Activated CD4-positive, alpha-beta T cell treated with anti-CD3 and anti-CD28 coated beads for 4 hours (primary cell): ENCODE measurements around the gene SRM.
"Not testable (repeated sequence)": the region's sequence is repeated elsewhere in the genome, so short reads cannot be mapped to it uniquely, and the experiment has no call there.

Experiments used
- DNase-seq, 2 donors: peaks; one replicate each; pipeline ENCODE4 v3.0.0-alpha.2; 2020

SRM gene

GRCh38 chr1:11063937-11064537, 4.2 kb upstream of the SRM start:
- DNase-seq = not testable (repeated sequence)

- no peak for DNase-seq
Measured at GRCh38 chr1:11062965-11063401, 3.2 kb upstream of the SRM start.

GRCh38 chr1:11061652-11062365, 2.0 kb upstream of the SRM start:
- no peak for DNase-seq

DNA sequence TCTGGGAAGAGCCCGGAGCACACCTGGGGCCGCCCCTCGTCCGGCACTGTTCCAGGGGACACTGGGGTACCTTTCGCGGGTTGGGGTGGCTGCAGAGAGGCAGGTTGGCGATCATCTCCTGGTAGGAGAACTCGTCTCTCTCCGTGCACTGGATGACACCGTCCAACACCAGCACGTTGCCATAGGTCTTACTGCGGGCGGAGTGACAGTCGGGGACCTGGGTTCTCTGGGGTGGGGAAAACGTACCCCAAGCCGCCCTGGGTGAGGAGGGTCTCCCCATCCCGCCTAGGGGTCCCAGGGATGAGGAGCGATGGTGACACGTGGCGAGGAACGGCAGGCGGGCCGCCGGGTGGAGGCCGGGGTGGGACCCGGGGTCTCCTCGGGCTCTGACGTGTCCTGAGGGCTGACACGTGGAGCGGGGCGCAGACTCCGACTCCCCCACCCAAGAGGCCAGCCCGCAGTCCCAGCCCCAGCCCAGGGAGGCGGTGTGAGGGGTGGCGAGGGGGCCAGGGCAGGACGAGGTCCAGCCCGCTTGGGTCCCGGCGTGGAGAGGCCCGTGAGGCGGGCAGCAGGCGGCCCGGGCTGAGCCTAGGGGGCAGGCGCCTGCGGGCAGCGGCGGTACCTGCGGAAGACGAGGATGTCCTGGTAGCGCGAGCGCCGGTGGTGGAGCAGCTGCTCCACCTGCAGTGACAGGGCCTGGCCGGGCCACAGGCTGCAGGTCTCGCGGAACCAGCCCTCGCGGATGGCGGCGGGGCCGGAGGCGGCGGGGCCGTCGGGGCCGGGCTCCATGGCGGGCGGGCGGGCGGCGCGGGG, 457 bp downstream of the SRM start:
- peak in 1 of 2 donors; percentile 46 for DNase-seq

- no peak for DNase-seq
Measured at GRCh38 chr1:11058595-11059154, 1.1 kb downstream of the SRM start.

- DNase-seq = no peak
Measured at GRCh38 chr1:11058026-11058425, 1.8 kb downstream of the SRM start.

GRCh38 chr1:11057477-11057876, 2.3 kb downstream of the SRM start:
- DNase-seq = no peak

DNA sequence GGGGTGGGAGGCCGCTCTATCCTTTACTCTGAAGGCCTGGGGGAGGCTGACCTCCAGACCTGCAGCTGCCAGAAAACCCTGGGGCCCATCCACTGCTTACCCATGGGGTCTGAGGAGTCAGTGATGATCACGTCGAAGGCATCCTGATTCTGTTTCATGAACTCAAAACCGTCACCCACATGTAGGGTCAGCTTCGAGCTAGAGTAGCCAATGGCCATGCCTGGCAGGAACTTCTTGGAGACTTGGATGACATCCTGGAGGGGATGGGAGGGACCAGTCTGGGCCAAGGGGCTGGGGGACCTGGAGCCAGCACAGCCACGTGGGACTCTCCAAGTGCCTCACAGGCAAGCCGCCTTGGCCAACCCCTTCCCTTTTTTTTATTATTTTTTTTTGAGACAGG, 3.3 kb downstream of the SRM start:
- no peak for DNase-seq

GRCh38 chr1:11055676-11056075, 4.1 kb downstream of the SRM start:
- no peak for DNase-seq

- no peak for DNase-seq
Measured at GRCh38 chr1:11054666-11055065, 5.2 kb downstream of the SRM start.

DNA sequence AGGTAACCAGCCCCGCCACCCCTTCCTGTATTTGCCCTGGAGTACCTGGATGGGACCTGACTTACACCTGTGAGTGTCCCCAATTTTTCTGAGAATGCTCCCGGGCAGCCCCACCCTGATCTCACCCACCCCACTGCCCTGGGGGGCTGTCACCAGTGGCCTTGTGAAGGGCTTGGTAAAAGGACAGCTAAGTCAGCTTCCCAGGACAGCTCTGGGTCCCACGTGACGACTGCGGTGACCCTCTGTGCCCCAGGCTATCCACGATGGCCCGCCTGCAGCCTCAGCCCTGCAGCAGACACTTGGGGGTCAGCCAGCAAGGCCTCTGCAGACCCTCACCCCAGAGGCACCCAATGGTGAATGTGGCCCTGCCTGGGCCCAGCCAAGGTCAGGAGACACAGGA, 5.6 kb downstream of the SRM start:
- DNase-seq = no peak

DNA sequence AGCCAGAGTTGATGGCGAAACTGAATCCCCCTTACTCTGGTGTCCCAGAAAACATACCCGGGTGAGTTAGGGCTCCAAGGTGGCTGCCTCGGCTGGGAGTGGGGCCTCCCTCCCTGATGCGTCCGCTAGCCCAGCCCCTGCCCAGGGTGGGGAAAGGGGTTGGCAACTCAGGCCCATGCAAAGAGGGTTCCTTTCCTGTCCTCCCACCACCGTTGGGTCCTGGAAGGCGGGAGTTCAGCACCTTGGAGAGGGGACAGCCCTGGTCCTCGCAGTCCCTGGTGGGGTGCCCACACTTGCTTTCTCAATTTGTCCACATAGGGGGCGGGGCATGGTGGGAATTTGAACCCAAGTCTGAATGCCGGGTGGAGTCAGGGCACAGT, 6.1 kb downstream of the SRM start:
- peak in 1 of 2 donors; percentile 26 for DNase-seq

DNA sequence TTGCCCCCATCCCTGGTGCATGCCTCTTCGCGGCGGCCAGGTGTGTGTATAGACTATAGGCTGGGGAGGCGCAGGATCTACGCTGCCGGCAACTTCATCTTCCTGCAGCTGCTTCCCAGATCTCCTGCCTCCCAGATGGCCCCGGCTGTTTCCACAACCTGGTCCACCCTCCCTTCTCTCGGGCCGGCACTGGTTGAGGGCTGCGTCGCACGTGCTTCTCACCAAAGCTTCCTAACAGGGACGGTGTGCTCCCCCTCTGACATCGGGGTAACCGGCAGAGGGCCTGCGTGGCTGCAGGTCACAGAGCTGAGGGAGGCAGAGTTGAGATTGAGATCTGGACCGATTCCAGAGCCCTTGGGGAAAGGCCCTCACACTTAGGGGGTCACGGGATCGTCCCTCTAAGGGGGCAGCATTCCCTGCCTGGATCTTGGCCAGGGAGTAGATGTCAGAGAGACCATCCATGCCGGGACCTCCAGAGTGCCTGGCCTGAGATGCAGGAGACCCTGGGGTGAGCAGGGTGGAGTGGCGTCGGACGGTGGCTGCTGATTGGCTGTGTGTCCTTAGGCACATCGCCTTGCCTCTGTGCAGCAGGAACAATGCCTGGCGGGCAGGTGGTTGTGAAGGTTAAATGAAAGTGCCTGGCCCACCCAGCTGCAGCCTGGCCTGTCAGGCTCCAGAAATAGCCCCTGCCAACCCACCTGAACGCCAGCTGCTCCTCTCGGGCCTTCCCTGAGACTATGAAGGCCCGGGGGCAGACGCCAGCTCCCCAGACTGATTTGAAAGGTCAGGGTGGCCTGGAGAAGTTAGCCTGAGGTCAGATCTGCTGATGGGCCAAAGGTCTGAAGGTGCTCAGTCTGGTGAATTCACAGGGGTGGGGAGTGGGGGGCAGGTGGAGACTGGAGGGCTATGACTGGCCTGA, 6.7 kb downstream of the SRM start:
- peak; percentile 20 to 24 for DNase-seq

GRCh38 chr1:11051781-11052511, 7.9 kb downstream of the SRM start:
- no peak for DNase-seq

- not testable (repeated sequence) for DNase-seq
Measured at GRCh38 chr1:11051121-11051520, 8.7 kb downstream of the SRM start.

- DNase-seq = no peak
Measured at GRCh38 chr1:11046625-11047365, 13.0 kb downstream of the SRM start, which contains the start of gene MASP2. MASP2 (minus strand) TSS chr1:11047239; CDS start chr1:11047207, 32 bp downstream.

DNA sequence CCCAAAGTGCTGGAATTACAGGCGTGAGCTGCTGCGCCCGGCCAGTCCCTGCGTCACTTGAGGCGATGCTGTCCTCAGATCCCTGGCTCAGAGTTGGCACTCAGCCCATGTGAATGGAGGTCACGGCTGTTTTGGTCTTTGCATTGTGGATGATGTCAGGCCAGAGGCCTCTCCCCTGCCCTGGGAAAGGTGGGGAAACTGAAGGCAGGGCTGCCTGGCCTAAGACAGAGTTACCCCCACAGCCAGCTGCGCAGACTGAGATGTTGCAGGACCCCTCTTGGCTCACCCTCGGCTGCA, 13.6 kb downstream of the SRM start:
- DNase-seq = no peak

GRCh38 chr1:11045428-11046269, 14.2 kb downstream of the SRM start:
- DNase-seq = no peak

GRCh38 chr1:11044849-11045427, 14.9 kb downstream of the SRM start:
- no peak for DNase-seq
